HT1080 (cell line): Measurements from ENCODE around the gene STYXL1. TPM values are rescaled to one million over a fixed set of nuclear protein-coding genes. Genes with fewer than 3 reads are reported as not detected.

Source experiments
- DNase-seq: peaks from one replicate; pipeline ENCODE4 v3.0.0-alpha.2; 2015; ENCODE audit warnings: low read depth
- total RNA-seq: library from RNA; depleted of rRNA; stranded (reverse); fragments of >200 nt; shearing (Covaris generic); gene quantifications from 2 replicates; pipeline ENCODE4 v1.2.3, GENCODE V29; 2014

Gene STYXL1
- total RNA-seq, 1 experiment from 2014 or later: 53.8 TPM

DNA sequence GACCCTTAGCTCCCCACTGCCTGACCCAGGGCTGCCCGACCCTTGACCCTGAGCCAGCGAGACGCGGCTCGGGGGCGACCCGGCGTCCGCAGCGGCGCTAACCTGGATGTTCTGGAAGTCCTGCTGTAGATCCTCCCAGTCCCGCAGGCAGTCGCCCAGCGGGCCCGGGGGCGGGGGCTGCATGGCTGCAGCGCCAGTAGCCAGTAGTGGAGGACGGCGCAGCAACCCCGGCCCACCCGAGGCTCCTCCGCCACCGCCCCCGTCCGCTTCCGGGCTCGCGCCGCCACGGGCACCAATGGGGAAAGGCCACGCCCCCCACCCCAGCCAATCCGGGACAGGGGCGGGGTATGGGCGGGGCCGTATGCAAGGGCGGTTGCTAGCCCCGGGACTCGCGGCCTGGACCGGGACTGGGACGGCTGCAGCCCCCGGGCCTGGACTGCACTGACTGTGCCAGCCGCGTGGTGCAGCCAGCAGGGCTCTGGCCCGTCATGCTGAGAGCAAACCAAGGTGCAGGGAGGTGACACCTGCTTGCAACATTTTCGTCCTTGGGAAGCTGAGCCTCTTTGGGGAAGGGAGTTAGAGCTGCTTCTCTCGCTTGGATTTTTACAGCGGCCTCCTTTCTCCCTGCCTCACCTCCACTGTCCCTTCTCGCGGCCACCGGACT lies 53.3 kb downstream of the STYXL1 start, which contains the start of gene TMEM120A:
Gene TMEM120A, minus strand, starts transcription at position 208 of the 664 bp plus-strand sequence. Its CDS starts 25 bp downstream, at position 183.
- peak; percentile 85 for DNase-seq

DNA sequence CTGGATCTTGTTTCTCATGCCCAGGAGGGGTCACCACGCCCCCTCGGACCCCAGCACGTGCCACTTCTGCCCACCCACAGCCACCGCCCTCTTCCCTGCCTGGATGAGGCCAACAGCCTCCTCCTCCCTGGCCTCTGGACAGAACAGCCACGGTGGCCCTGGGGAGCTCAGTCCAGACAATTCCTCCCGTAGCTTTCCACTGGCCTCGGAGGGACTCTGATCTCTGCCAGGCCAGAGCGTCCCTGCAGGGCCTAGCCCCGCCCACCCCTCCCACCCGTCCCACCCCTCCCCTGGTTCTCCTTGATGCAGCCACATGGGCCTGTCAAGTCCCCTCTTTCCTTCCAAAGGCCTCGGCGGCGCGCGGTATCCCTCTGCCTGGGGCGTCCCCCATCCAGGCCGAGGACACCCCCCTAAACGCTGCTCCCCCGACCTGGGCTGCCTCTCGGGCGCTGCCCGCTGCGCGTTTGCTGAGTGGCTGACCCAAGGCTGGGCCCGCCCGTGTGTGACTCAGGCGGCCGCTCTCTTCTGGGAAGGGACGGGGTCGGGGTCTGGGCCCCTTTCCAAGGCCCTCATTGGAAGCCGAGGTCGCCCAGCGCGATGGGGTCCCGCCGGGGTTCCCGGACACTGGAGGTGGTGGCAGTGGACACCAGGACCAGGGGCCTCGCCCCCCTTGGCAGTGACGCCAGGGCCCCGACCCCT lies 54.0 kb downstream of the STYXL1 start:
- no peak for DNase-seq

DNA sequence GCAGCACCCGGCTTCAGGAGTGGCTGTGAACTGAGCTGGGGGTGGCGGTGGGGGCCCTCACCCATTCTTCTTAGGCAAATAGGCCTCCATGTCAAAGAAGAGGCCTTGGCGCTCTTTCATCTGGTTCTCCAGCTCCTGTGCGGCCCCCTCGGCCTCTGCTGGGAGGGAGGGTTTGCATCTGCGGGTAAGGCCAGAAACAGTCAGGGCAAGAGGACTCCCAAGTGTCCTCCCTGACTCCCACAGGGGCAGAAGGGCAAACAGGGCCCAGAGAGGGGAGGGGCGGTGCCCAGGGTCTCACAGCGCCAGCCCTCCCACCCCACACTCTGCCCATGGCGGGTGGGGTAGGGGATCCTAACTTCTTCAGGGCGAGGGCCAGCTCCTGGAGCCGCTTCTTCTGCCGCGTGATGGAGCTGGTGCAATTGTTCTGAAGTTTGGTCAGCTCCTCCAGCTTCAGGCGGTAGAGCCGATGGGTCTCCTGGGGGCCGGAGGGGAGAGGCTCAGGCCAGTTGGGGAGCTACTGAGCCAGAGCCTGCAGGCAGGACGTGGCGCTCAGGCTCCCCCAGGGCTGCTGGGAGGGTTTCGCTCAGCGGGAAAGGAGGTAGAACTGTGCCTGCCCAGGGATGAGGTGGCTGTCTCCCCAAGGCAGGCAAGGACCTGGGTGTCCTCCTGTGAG lies 55.6 kb downstream of the STYXL1 start:
- no peak for DNase-seq

DNA sequence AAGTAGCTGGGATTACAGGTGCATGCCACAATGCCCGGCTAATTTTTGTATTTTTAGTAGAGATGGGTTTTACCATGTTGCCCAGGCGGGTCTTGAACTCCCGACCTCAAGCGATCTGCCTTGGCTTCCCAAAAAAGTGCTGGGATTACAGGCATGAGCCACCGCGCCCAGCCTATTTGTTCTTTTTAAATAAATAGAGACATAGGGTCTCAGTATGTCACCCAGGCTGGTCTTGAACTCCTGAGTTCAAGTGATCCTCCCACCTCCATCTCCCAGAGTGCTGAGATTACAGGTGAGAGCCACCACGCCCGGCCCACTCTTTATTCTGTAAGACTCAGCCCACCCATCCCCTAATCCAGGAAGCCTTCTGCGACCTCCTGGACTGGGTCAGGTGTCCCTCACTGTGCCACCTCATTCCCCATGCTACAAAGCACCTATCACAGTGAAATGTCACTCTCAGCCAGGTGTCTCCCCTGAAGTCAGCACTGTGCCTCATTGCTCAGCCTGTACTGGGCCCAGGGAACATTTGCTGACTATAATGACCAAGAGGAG lies 56.2 kb downstream of the STYXL1 start:
- no peak for DNase-seq

DNA sequence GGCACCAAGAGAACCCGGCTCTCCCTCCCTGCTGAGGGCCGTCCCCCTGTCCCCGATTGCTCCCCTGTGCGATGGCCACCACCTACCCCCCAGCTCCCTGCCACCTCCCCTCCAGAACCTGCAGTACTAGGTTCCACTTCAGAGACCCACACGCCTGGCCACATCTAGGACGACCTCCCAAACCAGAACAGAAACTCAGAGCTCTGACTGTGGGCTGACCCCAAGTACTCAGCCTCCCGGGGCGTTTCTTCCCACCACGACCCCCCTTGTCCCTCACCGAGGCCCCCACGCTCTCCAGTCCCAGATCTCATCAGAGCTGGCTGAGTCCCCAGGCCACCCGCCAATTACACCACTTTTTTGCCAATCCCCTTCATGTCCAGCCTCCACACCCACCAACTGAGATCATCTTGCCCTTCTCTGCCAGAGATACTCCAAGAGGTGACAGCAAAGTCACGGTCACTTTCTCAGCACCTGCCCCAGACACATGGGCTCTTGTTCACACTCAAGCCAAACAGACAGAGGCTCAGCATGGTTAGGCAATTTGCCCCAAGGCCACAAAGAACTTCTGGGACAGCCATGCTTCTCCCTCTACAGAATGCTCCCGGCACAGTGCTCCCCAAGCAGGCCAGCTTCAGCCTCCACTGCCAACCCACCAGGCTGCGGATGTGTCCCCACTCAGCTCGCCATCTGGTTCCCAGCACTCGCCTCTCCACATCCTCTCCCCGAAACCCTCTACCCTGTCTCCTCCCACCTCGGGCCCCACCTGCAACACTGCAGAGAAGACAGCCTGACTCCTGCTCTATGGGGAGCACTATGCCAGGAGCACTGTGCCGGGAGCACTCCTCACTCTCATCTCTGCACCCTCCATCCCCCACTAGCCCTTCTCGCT lies 58.1 kb downstream of the STYXL1 start:
- DNase-seq: no peak

DNA sequence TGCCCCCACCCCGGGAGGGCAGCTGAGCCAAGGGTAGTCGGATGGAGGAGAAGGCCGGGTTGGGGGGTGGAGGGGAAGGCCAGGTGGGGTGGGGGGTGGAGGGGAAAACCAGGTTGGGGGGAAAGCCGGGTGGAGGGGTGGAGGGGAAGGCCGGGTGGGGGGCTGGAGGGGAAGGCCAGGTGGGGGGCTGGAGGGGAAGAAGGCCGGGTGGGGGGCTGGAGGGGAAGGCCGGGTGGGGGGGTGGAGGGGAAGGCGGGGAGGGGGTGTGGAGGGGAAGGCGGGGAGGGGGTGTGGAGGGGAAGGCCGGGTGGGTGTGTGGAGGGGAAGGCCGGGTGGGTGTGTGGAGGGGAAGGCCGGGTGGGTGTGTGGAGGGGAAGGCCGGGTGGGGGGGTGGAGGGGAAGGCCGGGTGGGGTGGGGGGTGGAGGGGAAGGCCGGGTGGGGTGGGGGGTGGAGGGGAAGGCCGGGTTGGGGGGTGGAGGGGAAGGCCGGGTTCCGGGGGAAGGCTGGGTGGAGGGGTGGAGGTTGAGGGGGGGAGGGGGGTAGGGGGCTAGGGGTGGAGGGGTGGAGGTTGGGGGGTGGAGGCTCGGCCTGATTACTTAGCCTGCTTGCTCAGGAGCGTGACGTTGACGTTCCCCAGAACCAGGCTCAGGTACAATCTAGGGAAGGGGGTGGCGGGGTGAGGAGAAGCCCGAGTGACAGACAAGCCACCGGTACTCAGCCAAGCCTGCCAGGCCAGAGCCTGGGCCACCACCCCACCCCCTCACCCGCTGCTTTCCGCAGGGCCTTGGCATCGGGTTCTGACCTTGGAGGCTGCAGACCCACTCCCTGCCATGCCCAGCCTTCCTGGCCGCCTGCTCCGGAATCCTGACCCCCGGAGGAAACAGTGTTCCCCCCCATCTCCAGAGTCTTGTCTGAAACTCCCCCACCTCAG lies 59.0 kb downstream of the STYXL1 start:
- DNase-seq: no peak

DNA sequence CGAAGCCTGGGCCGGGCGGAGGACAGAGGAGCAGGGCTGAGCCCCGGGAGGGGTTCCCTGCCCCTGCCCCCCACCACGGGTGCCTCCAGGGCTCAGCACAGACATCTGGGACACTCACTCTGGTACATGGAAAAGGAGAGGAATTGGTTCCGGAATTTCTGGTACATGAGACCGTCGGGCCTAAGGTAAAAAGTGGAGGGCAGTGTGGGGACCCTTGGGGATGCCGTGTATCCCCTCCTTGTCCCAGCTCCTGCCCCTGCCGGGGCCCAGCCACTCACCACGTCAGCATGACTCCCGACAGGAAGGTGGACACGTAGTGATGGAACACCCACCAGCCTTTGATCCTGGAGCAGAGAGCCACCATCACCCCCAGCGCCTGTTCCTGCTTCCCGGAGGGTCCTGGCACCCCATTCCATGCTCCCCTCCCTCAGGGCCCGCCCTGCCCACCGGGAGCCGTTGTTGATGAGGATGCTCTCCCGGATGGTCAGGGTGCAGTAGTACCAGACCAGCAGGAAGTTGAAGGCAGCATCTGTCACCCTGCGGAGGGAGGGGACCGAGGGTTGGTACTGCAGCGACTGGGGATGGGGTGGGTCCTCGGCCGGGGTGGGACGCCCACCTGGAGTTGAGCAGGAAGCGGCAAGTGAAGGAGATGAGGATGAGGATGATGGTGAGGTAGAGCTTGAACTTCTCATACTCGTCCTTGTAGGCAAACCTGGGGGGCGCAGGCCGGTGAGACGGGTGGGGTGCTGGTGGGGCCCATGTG lies 59.8 kb downstream of the STYXL1 start:
- no peak for DNase-seq

DNA sequence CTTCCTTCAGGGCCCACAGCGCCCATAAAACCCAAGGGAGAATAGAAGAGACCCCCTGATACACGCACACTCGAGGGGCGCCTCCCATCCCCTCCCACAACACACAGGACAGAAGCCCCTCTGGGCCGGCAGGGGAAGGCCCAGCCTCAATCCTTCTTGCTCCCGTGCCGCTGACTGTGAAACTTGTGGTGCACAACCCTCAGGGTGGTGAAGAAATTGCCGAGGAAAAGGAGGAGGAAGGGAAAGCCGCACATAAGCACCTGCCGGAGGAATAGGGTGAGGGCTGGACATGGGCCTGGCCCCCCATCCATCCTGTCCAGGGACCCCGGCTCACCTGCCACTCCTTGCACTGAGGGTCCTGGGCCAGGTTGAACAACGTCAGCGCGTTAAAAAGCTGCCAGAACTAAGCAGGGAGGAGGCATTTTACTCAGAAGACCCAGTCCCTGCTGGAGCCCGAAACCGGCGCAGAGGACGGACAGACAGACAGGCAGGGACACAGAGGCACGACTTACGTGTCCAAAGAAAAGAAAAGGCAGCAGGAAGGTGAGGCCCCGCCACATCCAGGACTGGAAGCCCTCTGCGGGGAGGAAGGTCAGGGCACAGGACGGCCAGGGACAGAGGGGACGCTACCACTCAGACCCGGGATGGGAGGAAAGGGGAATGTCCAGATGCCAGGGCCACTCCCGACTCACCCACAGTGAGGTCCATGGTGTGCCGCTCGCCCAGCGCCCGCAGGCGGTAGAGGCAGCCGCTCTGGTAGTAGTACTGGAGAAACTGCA lies 60.6 kb downstream of the STYXL1 start:
- no peak for DNase-seq

DNA sequence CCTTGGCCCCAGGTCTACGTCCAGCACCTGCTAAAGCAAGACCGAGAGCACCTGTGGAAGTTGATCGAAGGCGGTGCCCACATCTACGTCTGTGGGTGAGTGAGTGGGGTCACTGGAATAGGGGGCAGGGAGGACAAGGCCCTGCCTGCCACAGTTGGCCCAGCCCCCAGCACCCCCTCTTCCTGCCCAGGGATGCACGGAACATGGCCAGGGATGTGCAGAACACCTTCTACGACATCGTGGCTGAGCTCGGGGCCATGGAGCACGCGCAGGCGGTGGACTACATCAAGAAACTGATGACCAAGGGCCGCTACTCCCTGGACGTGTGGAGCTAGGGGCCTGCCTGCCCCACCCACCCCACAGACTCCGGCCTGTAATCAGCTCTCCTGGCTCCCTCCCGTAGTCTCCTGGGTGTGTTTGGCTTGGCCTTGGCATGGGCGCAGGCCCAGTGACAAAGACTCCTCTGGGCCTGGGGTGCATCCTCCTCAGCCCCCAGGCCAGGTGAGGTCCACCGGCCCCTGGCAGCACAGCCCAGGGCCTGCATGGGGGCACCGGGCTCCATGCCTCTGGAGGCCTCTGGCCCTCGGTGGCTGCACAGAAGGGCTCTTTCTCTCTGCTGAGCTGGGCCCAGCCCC lies 61.5 kb downstream of the STYXL1 start:
- DNase-seq: no peak

DNA sequence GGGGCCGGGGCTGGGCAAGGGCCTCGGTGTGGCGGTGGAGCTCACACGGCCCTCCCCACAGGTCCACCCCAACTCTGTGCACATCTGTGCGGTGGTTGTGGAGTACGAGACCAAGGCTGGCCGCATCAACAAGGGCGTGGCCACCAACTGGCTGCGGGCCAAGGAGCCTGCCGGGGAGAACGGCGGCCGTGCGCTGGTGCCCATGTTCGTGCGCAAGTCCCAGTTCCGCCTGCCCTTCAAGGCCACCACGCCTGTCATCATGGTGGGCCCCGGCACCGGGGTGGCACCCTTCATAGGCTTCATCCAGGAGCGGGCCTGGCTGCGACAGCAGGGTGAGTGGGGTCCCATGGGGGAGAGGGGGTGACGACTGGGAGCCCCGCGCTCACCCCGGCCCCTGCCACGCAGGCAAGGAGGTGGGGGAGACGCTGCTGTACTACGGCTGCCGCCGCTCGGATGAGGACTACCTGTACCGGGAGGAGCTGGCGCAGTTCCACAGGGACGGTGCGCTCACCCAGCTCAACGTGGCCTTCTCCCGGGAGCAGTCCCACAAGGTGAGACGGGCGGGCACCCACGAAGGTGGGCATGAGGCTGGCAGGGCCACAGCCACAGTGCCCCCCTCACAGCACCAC lies 62.2 kb downstream of the STYXL1 start:
- DNase-seq: no peak

DNA sequence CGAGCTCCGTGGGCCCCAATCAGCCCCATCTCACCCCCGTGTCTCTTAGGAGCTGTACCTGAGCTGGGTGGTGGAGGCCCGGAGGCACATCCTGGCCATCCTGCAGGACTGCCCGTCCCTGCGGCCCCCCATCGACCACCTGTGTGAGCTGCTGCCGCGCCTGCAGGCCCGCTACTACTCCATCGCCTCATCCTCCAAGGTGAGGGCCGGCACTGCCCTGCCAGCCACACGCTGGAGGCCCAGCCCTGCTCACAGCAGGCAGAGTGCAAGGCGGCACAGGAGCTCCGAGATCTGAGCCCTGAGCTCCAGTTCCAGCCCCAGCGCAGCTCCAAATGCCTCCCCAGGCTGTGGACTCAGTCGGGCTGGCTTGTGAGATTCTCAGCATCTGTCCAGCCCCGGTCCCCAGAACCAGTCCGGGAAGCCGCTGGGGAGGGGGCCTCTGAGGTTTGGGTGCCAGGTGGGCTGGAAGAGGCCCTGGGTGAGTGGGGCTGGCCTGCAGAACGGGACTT lies 62.7 kb downstream of the STYXL1 start:
- DNase-seq: no peak

DNA sequence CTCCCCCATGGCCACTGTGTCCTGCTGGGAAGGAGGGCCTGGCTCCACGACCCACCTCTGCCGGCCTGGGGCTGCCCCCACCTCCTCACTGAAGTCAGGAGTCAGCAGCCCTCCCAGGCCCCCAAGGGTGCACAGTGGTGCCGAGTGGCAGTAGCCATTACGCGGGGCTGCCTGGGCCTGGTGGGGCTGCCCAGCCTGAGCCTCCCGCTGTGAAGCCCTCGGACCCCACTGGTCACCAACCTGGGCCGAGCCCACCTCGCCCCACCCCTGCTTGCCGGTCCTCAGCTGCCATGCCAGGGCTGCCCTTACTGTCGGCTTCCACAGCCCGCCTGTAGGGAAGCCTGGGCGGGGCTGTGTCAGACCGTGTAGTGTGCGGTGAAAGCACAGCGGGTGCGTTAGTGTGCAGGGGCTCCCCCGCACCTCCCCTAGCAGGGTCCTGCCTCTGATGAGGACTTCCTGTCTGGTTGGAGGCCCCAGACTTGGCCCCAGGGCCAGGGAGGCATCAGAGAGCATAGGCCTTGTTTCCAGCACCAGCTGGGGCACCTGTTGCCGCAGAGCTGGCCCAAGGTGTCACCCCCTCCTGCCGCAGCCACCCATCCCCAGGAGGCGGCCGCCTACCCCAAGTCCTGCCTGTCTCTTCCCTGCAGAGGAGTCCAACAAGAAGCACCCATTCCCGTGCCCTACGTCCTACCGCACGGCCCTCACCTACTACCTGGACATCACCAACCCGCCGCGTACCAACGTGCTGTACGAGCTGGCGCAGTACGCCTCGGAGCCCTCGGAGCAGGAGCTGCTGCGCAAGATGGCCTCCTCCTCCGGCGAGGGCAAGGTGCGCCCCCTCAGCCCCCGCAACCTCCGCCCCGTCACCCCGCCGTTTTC lies 63.4 kb downstream of the STYXL1 start:
- DNase-seq: no peak

DNA sequence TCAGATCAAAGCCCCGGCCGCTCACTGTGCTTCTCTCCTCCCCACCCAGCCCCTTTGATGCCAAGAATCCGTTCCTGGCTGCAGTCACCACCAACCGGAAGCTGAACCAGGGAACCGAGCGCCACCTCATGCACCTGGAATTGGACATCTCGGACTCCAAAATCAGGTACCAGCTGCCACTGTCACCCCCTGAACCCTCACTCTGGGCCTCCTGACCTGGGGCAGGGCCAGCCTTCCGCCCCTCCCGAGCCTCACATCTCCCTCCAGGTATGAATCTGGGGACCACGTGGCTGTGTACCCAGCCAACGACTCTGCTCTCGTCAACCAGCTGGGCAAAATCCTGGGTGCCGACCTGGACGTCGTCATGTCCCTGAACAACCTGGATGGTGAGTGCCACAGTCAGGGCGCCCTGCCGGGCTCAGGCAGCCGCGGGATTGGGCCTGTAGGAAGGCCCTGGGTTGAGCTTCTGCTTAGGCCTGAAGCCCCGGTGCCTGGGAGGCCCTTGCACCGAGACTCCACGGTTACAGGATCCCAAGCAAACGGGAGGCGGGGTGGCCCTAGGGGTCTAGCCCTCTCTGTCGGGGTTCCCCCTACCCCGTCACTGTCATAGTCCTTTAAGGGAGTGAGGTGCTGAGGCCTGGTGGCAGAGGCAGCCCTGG lies 64.2 kb downstream of the STYXL1 start:
- no peak for DNase-seq

DNA sequence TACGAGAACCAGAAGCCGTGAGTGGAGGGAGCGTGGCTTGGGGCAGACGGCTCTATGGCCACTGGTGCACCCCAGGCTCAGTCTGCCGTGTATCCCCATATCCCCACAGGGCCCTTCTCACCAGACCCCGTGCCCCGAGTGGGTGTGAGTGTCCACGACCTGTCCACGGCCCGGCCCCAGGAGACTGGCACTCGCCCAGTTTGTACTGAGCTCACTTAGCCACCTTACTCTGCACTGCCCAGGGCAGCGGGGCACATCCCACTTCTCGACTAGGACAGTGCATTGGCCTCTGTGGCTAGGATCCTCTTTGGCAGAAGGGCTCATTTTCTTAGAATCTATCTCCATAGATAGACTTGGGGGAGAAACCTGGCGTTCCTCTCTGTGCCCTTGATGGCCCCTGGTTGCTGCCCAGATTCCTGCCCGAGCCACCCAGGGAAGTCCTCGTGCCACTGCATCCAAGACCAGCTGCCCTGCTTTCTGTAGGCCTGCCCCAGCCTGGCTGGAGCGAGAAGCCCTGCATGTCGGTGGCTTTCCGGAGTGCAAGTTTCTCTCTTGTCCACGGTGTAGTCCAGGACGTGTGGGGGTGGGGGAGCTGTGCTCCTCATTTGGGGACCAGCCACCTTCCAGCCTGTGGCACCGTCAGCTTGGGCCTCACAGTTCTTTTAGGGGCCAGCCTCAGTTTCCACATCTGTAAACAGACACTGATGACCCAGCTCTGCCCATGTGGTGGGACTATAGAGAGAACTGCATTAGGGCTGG lies 65.3 kb downstream of the STYXL1 start:
- no peak for DNase-seq
